GM21528 (cell line): ENCODE measurements around the gene TTC32.

ENCODE experiments used
- ATAC-seq: cut with Tn5 transposase; IDR thresholded peaks from one replicate; pipeline ENCODE4 v1.9.1; 2021; ENCODE audit warnings: mild to moderate bottlenecking, moderate library complexity; ENCODE audit not compliant: unreplicated experiment, low FRiP score

Gene TTC32

DNA sequence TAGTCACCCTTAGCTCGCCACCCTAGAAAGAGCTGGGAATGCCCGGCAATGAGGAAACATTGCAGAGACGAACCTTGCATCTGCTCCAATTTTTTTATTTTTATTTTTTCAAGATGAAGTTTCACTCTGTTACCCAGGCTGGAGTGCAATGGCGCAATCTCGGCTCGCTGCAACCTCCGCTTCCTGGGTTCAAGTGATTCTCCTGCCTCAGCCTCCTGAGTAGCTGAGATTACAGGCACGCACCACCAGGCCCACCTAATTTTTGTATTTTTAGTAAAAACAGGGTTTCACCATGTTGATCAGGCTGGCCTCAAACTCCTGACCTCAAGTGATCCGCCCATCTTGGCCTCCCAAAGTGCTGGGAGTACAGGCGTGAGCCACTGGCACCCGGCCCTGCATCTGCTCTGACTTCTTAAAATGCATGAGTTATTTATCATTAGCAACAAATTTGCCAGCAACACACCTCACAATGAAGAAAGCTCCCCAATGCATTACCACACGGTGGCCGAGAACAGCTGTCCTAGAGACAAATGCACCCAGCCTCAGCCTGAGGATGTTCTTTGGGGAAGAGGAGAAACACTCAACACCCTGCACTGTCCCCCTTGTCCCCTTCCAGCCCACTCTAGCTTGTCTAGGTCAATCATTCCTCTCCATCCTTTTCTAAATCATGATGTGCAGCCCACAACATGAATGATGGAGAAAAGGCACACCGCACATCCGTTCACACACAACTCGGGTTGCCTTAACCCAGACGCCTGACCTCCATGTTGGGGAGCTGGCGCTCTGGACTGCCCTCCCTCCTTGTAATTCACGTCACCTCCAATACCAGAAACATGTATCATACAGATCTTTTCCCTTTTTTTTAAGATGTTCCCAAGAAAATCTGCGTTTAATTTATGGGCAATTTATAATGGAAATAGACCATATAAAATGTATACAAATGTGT is 46.9 kb downstream of the TTC32 start:
- ATAC-seq = no peak

DNA sequence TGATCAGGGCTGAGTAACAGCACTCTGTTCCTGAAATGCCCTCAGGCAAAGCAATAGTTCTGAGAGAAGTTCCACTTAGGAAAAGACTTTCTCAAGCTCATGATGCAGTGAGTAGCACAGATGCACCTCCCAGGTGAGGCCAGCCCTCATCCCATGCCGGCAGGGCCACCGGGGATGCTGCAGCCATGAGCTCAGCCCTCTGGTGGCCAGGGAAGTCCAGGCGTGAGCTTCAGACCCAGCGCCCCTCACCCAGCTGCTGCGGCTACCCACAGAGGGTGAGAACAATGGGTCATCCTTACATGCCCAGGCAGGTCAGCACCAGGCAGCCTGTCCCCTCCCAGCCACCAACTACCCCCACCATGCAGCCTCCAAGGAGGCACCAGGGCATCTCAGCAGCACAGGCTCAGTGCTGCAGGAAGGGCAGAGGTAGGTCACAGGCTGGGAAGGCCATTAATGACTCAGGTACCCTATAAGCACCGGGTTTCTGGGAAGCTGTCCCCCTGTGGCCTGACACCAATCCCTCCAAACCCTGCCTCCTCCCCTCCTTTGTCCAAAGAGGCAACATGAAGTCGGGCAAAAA is 50.6 kb downstream of the TTC32 start:
- ATAC-seq = no peak

DNA sequence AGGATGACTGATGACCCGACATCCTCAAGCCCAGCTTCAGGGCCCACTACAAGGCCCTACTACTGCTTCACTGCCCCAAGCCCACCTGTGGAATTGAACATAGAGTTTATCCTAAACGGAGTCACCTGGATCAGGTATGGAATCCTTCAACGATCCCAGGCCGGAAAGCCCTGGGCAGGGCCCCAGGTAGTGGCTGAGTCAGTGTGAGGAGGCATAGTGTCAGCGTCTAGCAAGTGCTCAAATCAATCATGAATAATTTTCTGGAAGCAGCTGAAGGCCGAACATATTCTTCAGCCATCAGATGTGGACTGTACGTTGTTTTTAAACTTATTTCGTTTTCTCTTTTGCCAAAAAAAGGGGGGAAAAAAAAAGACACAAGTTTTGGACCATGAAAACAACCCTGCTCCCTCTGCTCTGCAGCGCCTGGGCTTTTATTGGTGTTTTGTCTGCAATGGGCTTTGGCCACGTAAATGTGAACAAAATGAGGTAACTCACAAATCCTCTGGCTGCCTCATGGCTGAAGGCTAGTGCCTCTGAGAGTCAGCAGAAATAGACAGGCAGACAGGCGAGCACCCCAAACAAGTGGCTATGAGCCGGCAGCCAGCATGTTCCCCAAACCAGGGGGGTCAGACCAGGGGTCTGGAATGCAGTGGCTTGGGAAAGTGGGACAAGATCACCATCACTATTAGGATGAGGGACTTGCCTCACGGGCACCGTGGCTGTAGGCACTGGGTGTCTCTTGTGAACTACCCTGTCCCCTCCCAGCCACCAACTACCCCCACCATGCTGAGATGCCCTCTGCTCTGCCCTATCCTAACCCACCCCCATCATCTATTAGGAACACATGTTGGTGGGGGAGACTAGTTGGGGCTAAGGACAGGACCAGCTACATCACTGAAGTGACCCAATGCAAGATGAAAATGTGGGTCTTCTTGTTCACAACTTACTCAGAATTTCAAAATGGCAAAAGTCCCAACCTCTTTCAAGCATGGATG is 51.4 kb downstream of the TTC32 start:
- no peak for ATAC-seq

DNA sequence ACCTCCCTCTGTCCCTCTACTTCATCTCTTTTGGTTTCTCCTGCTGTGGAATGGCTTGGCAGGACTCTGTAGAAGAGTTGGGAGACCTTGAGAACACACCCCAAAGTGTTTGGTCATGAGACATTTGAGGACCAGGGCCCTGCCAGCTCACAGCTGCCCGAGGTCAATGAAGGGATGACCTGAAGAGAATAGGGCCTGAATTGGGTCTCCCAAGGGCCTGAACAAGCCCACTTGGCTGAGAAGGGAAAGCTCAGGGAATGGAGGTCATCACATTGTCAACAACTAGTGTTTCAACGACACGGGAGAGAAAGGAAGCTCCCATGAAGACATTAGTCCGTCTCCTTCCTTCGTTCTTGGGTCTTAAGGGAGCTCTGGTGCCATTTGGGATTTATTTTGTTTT is 52.8 kb downstream of the TTC32 start:
- no peak for ATAC-seq

DNA sequence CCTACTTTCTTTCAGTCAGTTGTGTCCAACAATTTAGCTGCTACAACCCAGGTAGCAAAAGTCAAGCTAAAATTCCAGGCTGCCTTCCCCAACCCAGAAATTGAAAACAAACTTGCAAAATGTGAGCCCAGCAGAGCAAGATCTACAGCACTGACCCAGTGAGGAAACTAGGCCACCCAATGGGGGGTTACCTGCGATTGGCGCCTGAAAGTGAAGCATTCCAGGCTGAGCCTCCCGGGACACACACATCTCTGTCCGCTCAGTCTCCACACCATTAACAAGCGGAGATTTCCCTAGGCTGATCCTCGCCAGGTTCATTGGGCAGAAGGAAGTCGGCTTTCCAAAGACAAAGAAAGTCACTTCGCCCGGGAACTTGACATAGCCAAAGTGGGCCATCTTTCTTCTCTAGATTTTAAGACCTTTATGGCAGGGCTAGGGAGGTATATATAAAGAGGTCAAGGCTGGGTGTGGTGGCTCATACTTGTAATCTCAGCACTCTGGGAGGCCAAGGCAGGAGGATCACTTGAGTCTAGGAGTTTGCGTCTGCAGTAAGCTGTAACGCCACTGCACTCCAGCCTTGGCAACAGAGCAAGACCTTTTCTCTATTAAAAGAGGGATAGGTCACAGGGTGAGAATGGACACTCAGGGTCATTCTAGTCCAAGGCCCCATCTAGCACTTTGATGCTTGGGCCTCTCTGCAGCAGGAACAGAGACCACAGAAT is 53.6 kb downstream of the TTC32 start:
- no peak for ATAC-seq

DNA sequence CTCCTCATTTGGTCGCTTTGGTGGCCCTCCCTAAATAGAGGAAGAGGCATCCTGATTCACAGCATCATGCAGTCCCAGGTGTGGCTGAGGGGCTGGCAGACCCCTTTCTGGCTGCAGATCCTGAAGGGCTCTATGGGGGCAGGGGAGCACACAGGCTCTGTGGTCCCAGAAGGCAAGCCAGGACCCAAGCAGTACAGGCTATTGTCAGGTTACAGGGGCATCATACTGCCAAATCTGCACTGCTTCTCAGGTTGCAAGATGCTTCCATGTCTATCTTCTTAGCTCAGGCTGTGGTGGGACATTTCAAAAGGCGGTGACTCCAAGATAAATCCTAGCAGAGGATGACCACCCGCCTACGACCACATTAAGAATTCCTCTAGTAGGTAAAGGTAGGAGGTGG is 54.3 kb downstream of the TTC32 start:
- ATAC-seq = no peak
